ENCODE results near the gene CPEB4. TPM values are rescaled to one million over a fixed set of nuclear protein-coding genes. Genes with fewer than 3 reads are reported as not detected.

The CPEB4 gene
- total RNA-seq, 1 experiment from 2014 or later = 86.7 TPM

DNA sequence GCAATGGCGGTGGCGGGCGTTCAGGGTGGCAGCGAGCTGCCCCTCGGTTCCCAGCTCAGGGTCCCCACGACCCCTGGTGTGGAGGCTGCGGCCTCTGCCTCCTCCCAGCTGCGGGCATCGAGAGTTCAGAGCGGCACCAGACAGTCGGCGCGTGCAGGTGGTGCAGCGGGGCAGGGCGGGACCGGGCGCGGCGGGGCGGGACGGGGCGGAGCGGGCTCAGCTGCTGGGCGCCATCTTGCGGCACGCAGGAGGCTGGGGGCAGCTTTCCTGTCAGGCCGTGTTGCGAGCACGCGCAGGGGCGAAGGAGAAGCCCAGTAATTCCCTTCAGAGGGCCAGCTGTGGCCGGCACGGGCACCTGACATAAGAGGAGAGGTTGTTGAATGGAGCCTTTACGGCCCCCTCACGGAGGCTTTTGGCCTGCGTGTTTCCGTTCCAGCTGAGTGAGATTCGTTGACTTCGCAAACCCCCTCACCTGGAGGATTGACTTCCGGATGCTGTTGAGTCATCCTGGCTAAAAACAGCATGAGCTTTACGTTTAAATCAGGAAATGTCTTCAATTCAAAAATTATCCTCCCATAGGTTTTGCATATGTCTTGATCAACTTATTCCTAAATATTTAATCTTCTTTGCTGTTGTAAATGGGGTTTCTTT lies 101.4 kb downstream of the CPEB4 start:
- H3K9me3 Mint-ChIP-seq (ENCODE audit: unreplicated experiment) = no peaks in the 10 kb centered on the region
- no peak for TF ChIP-seq CTCF (IDR thresholded peaks at IDR 0.05; ENCODE audit: unreplicated experiment)
- no peaks in the 10 kb centered on the region for H3K4me1 Mint-ChIP-seq (ENCODE audit: insufficient read depth, unreplicated experiment)
- peaks cover under 1% of the 10 kb centered on the region for H3K27me3 Mint-ChIP-seq (ENCODE audit: insufficient read depth, unreplicated experiment)
- H3K27ac Mint-ChIP-seq (ENCODE audit: low read depth, unreplicated experiment) = no peak overlapping the region
- CTCF ChIA-PET = interaction anchor here (1.2 kb wide), 1 partner anchor 371 kb away, joined by 9 read pairs; no protein-coding TSS in a partner anchor
- POLR2A ChIA-PET = no interaction called here
- intact Hi-C loops (cut with micrococcal nuclease) = loop anchor here (10.0 kb wide), 1 partner anchor 1015 kb away; no protein-coding TSS in a partner anchor
- no peaks in the 10 kb centered on the region for H3K36me3 Mint-ChIP-seq (ENCODE audit: insufficient read depth, unreplicated experiment)
- no peak for DNase-seq (ENCODE audit: unreplicated experiment)
- BruUV-seq (replicated peaks) = no TSS peak
- no peak overlapping the region for H3K4me3 Mint-ChIP-seq (ENCODE audit: unreplicated experiment)

DNA sequence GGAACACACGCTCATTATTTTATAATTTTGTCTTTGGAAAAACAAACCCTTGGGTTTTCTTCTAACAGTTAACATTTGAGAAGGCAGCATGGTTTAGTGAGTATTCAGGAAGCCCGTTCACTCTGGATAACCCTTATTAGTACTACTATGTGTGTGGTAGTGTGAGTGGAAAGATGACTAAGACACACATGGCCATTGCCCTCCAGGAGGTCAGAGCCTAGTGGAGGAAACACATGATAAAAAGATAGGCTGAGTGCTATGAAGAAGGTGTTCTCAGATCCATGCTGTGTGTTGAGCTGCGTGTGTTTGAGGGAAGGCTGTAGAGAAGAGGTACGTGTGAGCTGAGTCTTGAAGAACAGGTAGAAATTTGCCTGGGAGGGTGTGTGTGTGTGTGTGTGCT lies 109.2 kb downstream of the CPEB4 start:
- Mint-ChIP-seq H3K36me3 (ENCODE audit: insufficient read depth, unreplicated experiment) (no peaks in the 10 kb centered on the region), H3K4me3 (ENCODE audit: unreplicated experiment) (no peak overlapping the region), H3K9me3 (ENCODE audit: unreplicated experiment) (no peaks in the 10 kb centered on the region), H3K4me1 (ENCODE audit: insufficient read depth, unreplicated experiment) (no peaks in the 10 kb centered on the region), H3K27me3 (ENCODE audit: insufficient read depth, unreplicated experiment) (peaks cover 36% of the 10 kb centered on the region), H3K27ac (ENCODE audit: low read depth, unreplicated experiment) (no peak overlapping the region)
- no TSS peak for BruUV-seq (replicated peaks)
- TF ChIP-seq CTCF (IDR thresholded peaks at IDR 0.05; ENCODE audit: unreplicated experiment) = no peak
- POLR2A ChIA-PET = interaction anchor here (0.7 kb wide), 1 partner anchor 248 kb away, joined by 3 read pairs; no protein-coding TSS in a partner anchor
- no peak for DNase-seq (ENCODE audit: unreplicated experiment)
- intact Hi-C loops (cut with micrococcal nuclease) = no loop called here
- CTCF ChIA-PET = interaction anchor here (0.6 to 1.7 kb wide), 4 partner anchors 14 to 395 kb away, joined by 3 to 4 read pairs (median 4); no protein-coding TSS in a partner anchor

GRCh38 chr5:173998531-173998930 lies 110.4 kb downstream of the CPEB4 start:
- no peak overlapping the region for H3K27ac Mint-ChIP-seq (ENCODE audit: low read depth, unreplicated experiment)
- no peaks in the 10 kb centered on the region for H3K36me3 Mint-ChIP-seq (ENCODE audit: insufficient read depth, unreplicated experiment)
- no peak for DNase-seq (ENCODE audit: unreplicated experiment)
- TF ChIP-seq CTCF (IDR thresholded peaks at IDR 0.05; ENCODE audit: unreplicated experiment) = no peak
- peaks cover 46% of the 10 kb centered on the region for H3K27me3 Mint-ChIP-seq (ENCODE audit: insufficient read depth, unreplicated experiment)
- ChIA-PET CTCF (interaction anchor here (1.7 kb wide), 1 partner anchor 319 kb away, joined by 4 read pairs; no protein-coding TSS in a partner anchor), POLR2A (interaction anchor here (0.8 kb wide), 1 partner anchor 111 kb away, joined by 3 read pairs; the partner anchor contains the start of gene CPEB4)
- BruUV-seq (replicated peaks) = no TSS peak
- H3K9me3 Mint-ChIP-seq (ENCODE audit: unreplicated experiment) = no peaks in the 10 kb centered on the region
- peaks cover 3% of the 10 kb centered on the region for H3K4me1 Mint-ChIP-seq (ENCODE audit: insufficient read depth, unreplicated experiment)
- intact Hi-C loops (cut with micrococcal nuclease) = no loop called here
- no peak overlapping the region for H3K4me3 Mint-ChIP-seq (ENCODE audit: unreplicated experiment)

GRCh38 chr5:174000076-174000475 lies 111.9 kb downstream of the CPEB4 start:
- no TSS peak for BruUV-seq (replicated peaks)

More at GRCh38 chr5:174000076-174000475, 111.9 kb downstream of the CPEB4 start:
- no peak overlapping the region for H3K27ac Mint-ChIP-seq (ENCODE audit: low read depth, unreplicated experiment)
- H3K36me3 Mint-ChIP-seq (ENCODE audit: insufficient read depth, unreplicated experiment) = no peaks in the 10 kb centered on the region
- TF ChIP-seq CTCF (IDR thresholded peaks at IDR 0.05; ENCODE audit: unreplicated experiment) = no peak
- POLR2A ChIA-PET = no interaction called here
- H3K4me3 Mint-ChIP-seq (ENCODE audit: unreplicated experiment) = no peak overlapping the region
- H3K9me3 Mint-ChIP-seq (ENCODE audit: unreplicated experiment) = no peaks in the 10 kb centered on the region
- intact Hi-C loops (cut with micrococcal nuclease) = no loop called here
- CTCF ChIA-PET = interaction anchor here (0.6 to 1.0 kb wide), 2 partner anchors 310 to 317 kb away, joined by 3 read pairs; no protein-coding TSS in a partner anchor
- H3K4me1 Mint-ChIP-seq (ENCODE audit: insufficient read depth, unreplicated experiment) = peaks cover 5% of the 10 kb centered on the region
- peaks cover 46% of the 10 kb centered on the region for H3K27me3 Mint-ChIP-seq (ENCODE audit: insufficient read depth, unreplicated experiment)
- DNase-seq (ENCODE audit: unreplicated experiment) = no peak

Data from MCF 10A (cell line).